NCI-H345 treated with DMSO at 0.1 percent for 48 hours (cell line): Measurements from ENCODE around the gene MACF1.

Experiments
- DNase-seq: peaks from one replicate; lab custom pipeline; 2025; ENCODE audit not compliant: unreplicated experiment; lab: John Stamatoyannopoulos, UW

Gene MACF1

GRCh38 chr1:39261712-39262221 lies 57.3 kb downstream of the MACF1 start:
- DNase-seq: no peak

DNA sequence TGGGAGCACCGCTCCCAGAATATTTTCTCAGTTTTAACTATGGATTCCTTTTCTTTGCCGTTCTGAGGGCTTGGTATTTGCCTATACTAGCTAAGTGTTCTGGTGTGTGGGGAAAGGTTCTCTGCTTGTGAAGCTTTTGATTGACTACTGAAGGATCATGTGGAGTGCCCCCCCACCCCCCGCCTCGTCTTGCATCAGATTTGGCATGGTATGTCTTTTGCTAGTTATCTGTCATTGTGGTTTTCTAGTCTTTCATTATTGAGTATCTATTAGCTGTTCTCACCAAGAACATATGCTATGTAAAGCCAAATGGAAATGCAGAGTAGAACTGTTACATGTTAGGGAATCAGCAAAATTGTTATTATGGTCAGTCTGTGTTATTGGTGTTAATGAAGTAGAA lies 58.3 kb downstream of the MACF1 start:
- DNase-seq: no peak

GRCh38 chr1:39266269-39266668 lies 61.8 kb downstream of the MACF1 start:
- no peak for DNase-seq

- no peak for DNase-seq
Measured at GRCh38 chr1:39266792-39267191, 62.3 kb downstream of the MACF1 start.

- no peak for DNase-seq
Measured at GRCh38 chr1:39268112-39268581, 63.7 kb downstream of the MACF1 start.

DNA sequence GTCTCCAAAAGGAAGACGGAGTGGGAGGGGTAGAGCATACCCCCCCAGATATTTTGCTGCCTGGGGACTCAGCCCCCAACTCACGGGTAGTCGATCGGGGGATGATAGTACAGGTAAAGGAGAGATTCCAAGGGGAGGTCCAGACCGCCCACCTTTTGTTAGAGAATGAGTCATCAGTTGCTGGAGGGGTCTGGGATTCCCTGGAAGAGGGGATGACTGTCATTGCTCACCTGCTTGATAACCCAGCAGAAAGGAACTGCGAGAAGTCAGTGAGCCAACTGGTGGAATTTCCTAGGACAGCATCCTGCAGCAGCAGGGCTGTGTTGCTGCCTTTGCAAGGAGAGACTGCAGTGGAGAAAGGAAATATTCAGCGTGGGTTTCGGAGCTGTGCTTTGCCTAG lies 64.4 kb downstream of the MACF1 start:
- no peak for DNase-seq

GRCh38 chr1:39269349-39269748 lies 64.9 kb downstream of the MACF1 start:
- DNase-seq: no peak

DNA sequence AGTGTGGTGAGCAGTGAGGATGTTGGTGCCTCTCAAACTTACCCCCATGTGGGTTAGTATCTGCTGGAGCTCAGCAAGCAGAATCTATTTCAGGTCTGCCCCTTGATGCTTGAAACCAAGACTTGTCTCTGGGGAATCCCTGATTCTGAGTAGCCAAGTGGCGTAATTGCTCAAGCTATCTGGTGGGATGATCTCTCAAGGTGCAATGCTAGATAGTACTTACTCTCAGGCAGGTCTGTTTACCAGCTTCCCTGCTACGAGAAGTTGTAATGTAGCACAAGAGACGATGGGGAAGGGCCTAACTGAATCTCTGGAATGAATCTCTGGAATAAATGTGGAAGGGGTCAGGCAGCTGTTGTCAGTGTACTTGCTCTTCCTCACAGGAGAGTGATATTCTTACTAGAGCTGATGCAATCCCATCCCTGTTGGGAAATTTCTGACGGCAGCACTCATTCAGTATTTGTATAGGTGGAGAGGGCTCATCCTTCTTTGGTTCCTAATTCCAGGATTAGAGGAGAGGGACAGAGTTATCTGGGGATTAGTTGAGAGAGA lies 65.4 kb downstream of the MACF1 start:
- DNase-seq: no peak

DNA sequence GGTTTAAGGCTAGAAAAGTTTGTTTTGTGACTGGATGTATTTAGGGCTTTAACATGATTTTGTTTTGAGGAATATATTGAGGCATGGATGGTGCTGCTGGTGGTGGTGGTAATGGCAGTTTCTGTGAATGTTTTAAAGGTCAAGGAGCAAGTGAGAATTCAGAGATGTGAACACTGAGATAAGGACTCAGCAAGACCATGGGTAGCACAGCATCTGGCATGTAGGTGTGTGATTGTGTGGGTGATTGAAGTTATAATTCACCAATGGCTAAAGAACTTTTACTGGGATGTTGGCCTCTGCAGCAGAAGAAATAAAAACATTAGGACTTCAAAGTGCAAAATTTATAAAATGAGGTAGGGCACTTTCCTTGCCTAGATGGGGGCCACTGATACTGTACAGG lies 65.9 kb downstream of the MACF1 start:
- DNase-seq: no peak

- DNase-seq: no peak
Measured at GRCh38 chr1:39272027-39272797, 67.7 kb downstream of the MACF1 start.

- no peak for DNase-seq
Measured at GRCh38 chr1:39272798-39273469, 68.4 kb downstream of the MACF1 start.

DNA sequence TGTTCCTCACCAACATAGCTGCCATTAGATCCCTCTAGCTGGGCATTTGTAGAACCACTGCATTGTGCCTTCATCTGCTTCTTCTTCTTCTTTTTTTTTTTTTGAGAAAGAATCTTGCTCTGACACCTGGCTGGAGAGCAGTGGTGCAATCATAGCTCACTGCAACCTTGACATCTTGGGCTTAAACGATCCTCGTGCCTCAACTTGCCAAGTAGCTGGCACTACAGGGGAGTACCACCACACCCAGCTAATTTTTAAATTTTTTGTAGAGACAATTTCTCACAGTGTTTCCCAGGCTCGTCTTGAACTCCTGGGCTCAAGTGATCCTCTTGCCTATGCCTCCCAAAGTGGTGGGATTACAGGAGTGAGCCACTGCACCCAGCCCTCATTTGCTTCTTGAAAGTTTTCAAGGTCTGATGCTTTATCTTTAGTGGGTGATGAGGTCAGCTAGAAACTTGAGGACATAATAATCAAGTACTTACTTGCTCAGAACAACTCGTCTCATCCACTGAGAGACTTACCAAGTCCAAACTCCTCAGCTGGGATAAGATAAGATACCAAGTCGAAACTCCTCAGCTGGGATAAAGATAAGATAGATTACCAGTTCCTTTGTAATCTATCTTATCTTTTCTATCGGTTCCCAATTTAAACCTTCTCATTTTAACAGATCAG lies 71.5 kb downstream of the MACF1 start:
- no peak for DNase-seq

GRCh38 chr1:39277879-39278278 lies 73.4 kb downstream of the MACF1 start:
- no peak for DNase-seq

DNA sequence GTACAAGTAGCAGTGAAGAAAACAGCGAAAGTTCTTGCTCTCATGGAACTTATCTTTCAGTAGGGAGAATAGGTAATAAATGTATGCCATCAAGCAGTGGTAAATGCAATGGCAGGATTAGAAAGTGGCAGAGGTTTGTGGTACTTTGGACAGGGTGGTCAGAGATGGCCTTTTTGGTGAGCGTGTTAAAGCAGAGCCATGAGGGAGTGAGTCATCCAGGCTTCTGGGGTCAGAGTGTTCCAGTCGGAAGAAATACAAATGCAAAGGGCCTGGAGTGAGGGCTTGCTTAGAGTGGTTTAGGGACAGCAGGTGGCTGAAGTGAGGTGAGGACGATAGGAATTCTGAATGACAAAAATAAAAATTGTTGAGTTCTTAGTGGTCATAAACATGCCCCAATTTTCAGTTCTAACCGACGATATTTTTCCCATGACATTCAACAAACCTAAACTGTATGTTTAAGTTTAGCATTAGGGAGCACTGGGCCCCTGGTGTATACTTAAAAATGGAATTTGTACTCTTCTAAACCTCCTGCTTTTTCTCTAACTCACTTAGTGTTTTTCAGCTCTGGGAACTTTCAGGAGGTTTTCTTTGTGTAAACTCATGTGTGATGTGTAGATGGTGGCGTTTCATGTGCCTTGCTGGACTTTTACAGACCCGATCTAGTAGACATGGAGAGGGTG lies 78.2 kb downstream of the MACF1 start:
- DNase-seq: no peak

GRCh38 chr1:39283858-39284257 lies 79.4 kb downstream of the MACF1 start:
- DNase-seq: no peak

GRCh38 chr1:39287541-39287940 lies 83.0 kb downstream of the MACF1 start:
- DNase-seq: no peak

DNA sequence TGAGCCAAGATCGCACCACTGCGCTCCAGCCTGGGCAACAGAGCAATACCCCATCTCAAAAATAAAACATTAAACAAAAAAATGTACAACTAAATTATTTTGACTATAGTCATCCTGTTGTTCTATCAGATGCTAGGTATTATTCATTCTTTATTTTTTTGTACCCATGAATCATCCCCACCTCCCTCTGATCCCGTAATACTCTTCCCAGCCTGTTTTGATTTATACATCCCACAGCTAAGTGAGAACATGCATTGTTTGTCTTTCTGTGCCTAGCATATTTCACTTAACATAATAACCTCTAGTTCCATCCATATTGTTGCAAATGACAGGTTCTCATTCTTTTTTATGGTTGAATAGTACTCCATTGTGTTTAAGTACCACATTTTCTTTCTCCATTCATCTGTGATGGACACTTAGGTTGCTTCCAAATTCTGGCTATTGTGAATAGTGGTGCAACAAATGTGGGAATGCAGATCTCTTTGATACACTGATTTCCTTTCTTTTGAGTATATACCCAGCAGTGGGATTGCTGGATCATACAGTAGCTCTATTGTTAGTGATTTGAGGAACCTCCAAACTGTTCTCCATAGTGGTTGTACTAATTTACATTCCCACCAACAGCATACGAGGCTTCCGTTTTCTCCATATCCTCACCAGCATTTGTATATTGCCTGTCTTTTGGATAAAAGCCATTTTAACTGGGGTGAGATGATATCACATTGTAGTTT lies 84.4 kb downstream of the MACF1 start:
- no peak for DNase-seq

DNA sequence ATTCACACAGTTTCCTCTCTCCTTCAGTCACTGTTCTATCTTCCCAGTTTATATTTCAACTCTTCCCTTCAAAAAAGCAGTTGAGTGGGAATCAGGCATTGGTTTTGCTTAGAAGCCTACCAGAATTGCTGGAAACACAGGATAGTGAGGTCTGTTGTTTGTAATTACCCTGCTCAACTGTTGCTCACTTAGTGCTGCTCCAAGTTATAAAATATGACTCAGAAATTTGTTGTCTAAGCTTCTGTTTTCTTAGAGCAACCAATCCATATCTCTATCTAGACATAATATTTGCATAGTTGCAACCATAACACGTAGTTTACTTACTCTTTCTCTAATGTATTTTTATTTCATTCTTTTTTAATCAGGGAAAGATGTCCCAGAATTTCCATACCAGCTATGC lies 87.9 kb downstream of the MACF1 start:
- DNase-seq: no peak

- DNase-seq: no peak
Measured at GRCh38 chr1:39293375-39294070, 89.0 kb downstream of the MACF1 start.

GRCh38 chr1:39294531-39294930 lies 90.0 kb downstream of the MACF1 start:
- no peak for DNase-seq
